PFSK-1 (cell line): ENCODE measurements around the gene MUSK.

Experiments
- FOXP2 ChIP-seq: optimal IDR thresholded peaks from 2 replicates; pipeline ENCODE3; 2011; ENCODE audit warnings: borderline replicate concordance, control low read depth, inconsistent platforms; ENCODE audit not compliant: insufficient read depth; ENCODE audit errors: extremely low read length, extremely low read depth
- POLR2AphosphoS5 ChIP-seq: IDR thresholded peaks from 2 replicates; pipeline ENCODE4 v1.6.1; 2012; ENCODE audit warnings: low read depth, mild to moderate bottlenecking, control low read depth, low read length, moderate library complexity
- REST ChIP-seq, 2 experiments: IDR thresholded peaks; 2 replicates each; pipeline versions ENCODE4 v1.6.1 to v1.8.0; 2011 to 2012; ENCODE audit warnings: low read depth in 2 of 2, low read length in 2 of 2, control low read depth in 1 of 2, inconsistent platforms in 1 of 2, mild to moderate bottlenecking in 1 of 2, moderate library complexity in 1 of 2; ENCODE audit not compliant: insufficient read depth in 1 of 2
- SIN3A ChIP-seq: IDR thresholded peaks from 2 replicates; pipeline ENCODE4 v1.6.1; 2012; ENCODE audit warnings: mild to moderate bottlenecking, low read length, moderate library complexity, borderline replicate concordance; ENCODE audit not compliant: insufficient read depth
- TAF1 ChIP-seq: IDR thresholded peaks from 2 replicates; pipeline ENCODE4 v1.6.1; 2012; ENCODE audit warnings: low read length, control low read depth, borderline replicate concordance; ENCODE audit not compliant: insufficient read depth

The MUSK gene

GRCh38 chr9:110728058-110728457 is 59.5 kb downstream of the MUSK start:
- TF ChIP-seq REST (IDR thresholded peaks at IDR 0.05; ENCODE audit: insufficient read depth in 1 of 2, low read depth in 2 of 2, low read length in 2 of 2), result no peak
- no peak for TF ChIP-seq SIN3A
- no peak for TF ChIP-seq TAF1
- TF ChIP-seq POLR2AphosphoS5, result no peak
- TF ChIP-seq FOXP2, result no peak

- TF ChIP-seq TAF1 (no peak), SIN3A (no peak), POLR2AphosphoS5 (no peak), FOXP2 (no peak), REST (IDR thresholded peaks at IDR 0.05; ENCODE audit: insufficient read depth in 1 of 2, low read depth in 2 of 2, low read length in 2 of 2) (no peak)
Observed at GRCh38 chr9:110729641-110730040, 61.0 kb downstream of the MUSK start.

- no peak for TF ChIP-seq REST (IDR thresholded peaks at IDR 0.05; ENCODE audit: insufficient read depth in 1 of 2, low read depth in 2 of 2, low read length in 2 of 2)
- TF ChIP-seq POLR2AphosphoS5, result no peak
- TF ChIP-seq FOXP2, result no peak
- TF ChIP-seq SIN3A, result no peak
- no peak for TF ChIP-seq TAF1
Observed at GRCh38 chr9:110731437-110732028, 62.9 kb downstream of the MUSK start.

- TF ChIP-seq TAF1 (no peak), SIN3A (no peak), POLR2AphosphoS5 (no peak), FOXP2 (no peak)
Observed at GRCh38 chr9:110738982-110739381, 70.4 kb downstream of the MUSK start.

GRCh38 chr9:110742741-110743371 is 74.3 kb downstream of the MUSK start:
- no peak for TF ChIP-seq REST (IDR thresholded peaks at IDR 0.05; ENCODE audit: insufficient read depth in 1 of 2, low read depth in 2 of 2, low read length in 2 of 2)
- no peak for TF ChIP-seq SIN3A
- TF ChIP-seq FOXP2, result no peak
- no peak for TF ChIP-seq TAF1
- no peak for TF ChIP-seq POLR2AphosphoS5
